Astrocyte (in vitro differentiated cells and primary cell): ENCODE measurements around the gene FGD2.

ENCODE experiments used
- EZH2 ChIP-seq: IDR thresholded peaks from 2 replicates; pipeline ENCODE4 v1.6.1; 2012; ENCODE audit warnings: mild to moderate bottlenecking, low read length, inconsistent platforms; ENCODE audit not compliant: insufficient read depth
- TF ChIP-seq, protein P1 (sequence below): IDR thresholded peaks from 2 replicates; pipeline ENCODE4 v1.5.1; 2011; ENCODE audit warnings: low read depth, mild to moderate bottlenecking, inconsistent platforms, low read length, moderate library complexity; ENCODE audit not compliant: insufficient read depth

- TF ChIP-seq EZH2, result no peak
- TF ChIP-seq, protein P1, sequence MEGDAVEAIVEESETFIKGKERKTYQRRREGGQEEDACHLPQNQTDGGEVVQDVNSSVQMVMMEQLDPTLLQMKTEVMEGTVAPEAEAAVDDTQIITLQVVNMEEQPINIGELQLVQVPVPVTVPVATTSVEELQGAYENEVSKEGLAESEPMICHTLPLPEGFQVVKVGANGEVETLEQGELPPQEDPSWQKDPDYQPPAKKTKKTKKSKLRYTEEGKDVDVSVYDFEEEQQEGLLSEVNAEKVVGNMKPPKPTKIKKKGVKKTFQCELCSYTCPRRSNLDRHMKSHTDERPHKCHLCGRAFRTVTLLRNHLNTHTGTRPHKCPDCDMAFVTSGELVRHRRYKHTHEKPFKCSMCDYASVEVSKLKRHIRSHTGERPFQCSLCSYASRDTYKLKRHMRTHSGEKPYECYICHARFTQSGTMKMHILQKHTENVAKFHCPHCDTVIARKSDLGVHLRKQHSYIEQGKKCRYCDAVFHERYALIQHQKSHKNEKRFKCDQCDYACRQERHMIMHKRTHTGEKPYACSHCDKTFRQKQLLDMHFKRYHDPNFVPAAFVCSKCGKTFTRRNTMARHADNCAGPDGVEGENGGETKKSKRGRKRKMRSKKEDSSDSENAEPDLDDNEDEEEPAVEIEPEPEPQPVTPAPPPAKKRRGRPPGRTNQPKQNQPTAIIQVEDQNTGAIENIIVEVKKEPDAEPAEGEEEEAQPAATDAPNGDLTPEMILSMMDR, result no peak
Measured at GRCh38 chr6:36976509-36976908, 28.9 kb upstream of the FGD2 start.
